Small intestine (tissue), 7 donors: ENCODE results near the gene CIRBP. TPM values are rescaled to one million over a fixed set of nuclear protein-coding genes. Genes with fewer than 3 reads are reported as not detected.
A peak's percentile ranks its signal among the peaks of the same experiment; 100 is the strongest.

ENCODE experiments used
- DNase-seq, 2 donors: peaks; one replicate each; pipeline versions ENCODE4 v3.0.0 to v3.0.0-alpha.2; 2013
- FAIRE-seq: peaks from 2 replicates; lab custom pipeline; 2012; peaks lifted over from hg19 to GRCh38; lab: Jason Lieb, UNC
- H3K27ac ChIP-seq, 3 donors: one replicate each; pipeline ENCODE4 v1.5.1; 2013; ENCODE audit warnings: low read length in 2 of 3, mild to moderate bottlenecking in 2 of 3, control low read depth in 1 of 3, inconsistent platforms in 1 of 3, low read depth in 1 of 3, moderate library complexity in 1 of 3
- H3K27me3 ChIP-seq, 3 donors: one replicate each; pipeline ENCODE4 v1.6.1; 2013; ENCODE audit warnings: low read length in 3 of 3, inconsistent platforms in 1 of 3; ENCODE audit not compliant: control insufficient read depth in 3 of 3, insufficient read depth in 3 of 3
- H3K36me3 ChIP-seq, 3 donors: one replicate each; pipeline ENCODE4 v1.6.1; 2013; ENCODE audit warnings: low read length in 3 of 3, inconsistent platforms in 1 of 3, low read depth in 1 of 3, mild to moderate bottlenecking in 1 of 3, moderate library complexity in 1 of 3; ENCODE audit not compliant: control insufficient read depth in 3 of 3, insufficient read depth in 2 of 3
- H3K4me1 ChIP-seq, 3 donors: one replicate each; pipeline ENCODE4 v1.6.1; 2013; ENCODE audit warnings: low read length in 2 of 3, inconsistent platforms in 1 of 3, low read depth in 1 of 3, mild to moderate bottlenecking in 1 of 3, moderate library complexity in 1 of 3; ENCODE audit not compliant: control insufficient read depth in 3 of 3, insufficient read depth in 2 of 3
- H3K4me3 ChIP-seq, 3 donors: one replicate each; pipeline ENCODE4 v1.5.1; 2013; ENCODE audit warnings: low read length in 3 of 3, control low read depth in 1 of 3, inconsistent platforms in 1 of 3, low read depth in 1 of 3, mild to moderate bottlenecking in 1 of 3, moderate library complexity in 1 of 3
- H3K9me3 ChIP-seq, 2 donors: one replicate each; pipeline ENCODE4 v1.6.1; 2013; ENCODE audit warnings: low read depth in 1 of 2, low read length in 1 of 2; ENCODE audit not compliant: control insufficient read depth in 2 of 2, insufficient read depth in 1 of 2
- WGBS, 3 donors: extraction: QIAGEN DNeasy Blood & Tissue Kit; methylation state at CpG; one replicate each; pipeline ENCODE4 v1.1.7; 2013; 5-methylcytosine and 5-hydroxymethylcytosine counted together
- polyA plus RNA-seq, 4 donors: library from polyadenylated mRNA; stranded (reverse) in 3 of 4; unstranded in 1 of 4; fragments of 200-250 nt in 3 of 4; fragments of 120-200 nt in 1 of 4; gene quantifications; one replicate each; pipeline versions ENCODE4 v1.2.1 to v1.2.3, GENCODE V29; 2013
- donor health status: healthy with polysubstance abuse.
- donor health status: control.
- donor health status: control.
- donor health status: Bipolar disorder and iron deficiency.
- donor health status: healthy.

CIRBP gene
- polyA plus RNA-seq, 4 donors = 250 to 543 (median 373) TPM

DNA sequence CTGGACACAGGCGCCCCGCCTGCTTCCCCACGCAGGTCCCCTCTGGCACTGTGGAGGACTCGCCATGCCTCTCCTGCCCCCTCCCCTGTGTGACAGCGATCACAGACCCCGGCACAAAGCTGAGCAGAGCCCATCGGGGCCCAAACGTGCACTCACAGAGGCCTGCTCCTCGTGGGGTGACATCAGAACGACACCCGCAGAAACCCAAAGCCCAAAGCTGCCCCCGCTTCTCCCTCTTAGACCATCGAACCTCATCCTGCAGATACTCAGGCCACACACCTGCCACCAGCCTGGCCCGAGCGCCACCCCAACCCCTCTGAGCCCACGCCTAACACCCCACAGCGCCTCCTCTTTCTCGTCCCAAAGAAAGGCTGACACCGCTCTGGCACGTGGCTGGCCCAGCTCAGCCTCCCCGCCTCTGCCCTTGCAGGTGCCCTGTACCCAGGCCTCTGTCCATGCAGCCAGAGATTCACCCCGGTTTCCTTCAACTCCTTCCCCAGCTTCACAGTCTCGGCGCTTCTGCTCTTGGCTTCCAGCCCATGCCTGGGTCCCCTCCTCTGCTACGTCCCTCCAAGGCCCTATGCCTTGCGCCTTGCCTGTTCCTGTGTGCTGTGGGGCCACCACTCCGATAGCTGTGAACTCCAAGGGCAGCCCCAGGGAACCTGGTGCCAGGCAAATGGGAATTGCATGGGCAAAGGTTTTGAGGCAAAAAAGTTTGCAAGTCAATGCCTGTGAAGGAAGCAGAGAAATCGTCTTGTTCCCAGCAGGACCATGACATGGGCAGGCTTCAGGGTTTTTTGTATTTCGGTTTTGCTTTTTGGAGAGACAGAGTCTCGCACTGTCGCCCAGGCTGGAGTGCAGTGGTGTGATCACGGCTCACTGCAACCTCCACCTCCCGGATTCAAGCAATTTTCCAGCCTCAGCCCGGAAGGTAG lies 30.5 kb upstream of the CIRBP start:
- Histone ChIP-seq H3K9me3 (no peaks in the 10 kb centered on the region), H3K4me3 (peak overlapping the region in 2 of 3 donors; percentile 36 to 60), H3K4me1 (peaks cover 3 to 39% (median 3%) of the 10 kb centered on the region in 3 donors), H3K27ac (peak overlapping the region in 1 of 3 donors; percentile 34), H3K27me3 (peaks cover 5 to 23% (median 6%) of the 10 kb centered on the region in 3 donors), H3K36me3 (peaks cover 0 to 21% (median 0%) of the 10 kb centered on the region in 3 donors)
- 36 to 56% (median 43%) methylated on average over 32 to 34 of the region's 34 CpGs for WGBS, 3 donors
- no peak for FAIRE-seq
- no peak for DNase-seq

DNA sequence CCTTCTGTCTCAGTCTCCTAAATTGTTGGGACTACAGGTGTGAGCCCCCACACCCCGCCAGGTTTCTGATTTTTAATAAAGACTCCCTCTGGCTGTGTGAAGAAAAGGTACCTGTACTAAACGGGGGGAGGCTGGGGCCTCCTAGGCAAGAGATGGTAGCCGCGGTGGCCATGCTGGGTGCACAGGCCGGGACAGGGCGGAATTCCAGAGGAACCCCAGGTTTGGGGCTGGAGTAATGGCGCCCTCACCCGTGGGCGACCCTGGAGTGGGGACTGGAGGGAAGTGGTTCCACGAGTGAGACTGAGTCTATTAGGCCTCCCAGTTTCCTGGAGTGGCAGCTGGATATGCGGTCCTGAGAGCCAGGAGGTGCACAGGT lies 29.7 kb upstream of the CIRBP start:
- DNase-seq (no peak), FAIRE-seq (no peak)
- peak overlapping the region in 2 of 3 donors; percentile 57 to 78 for H3K27ac ChIP-seq
- peaks cover 0 to 21% (median 0%) of the 10 kb centered on the region in 3 donors for H3K36me3 ChIP-seq
- H3K9me3 ChIP-seq = no peaks in the 10 kb centered on the region
- H3K4me3 ChIP-seq = no peak overlapping the region
- H3K27me3 ChIP-seq = peaks cover 5 to 23% (median 6%) of the 10 kb centered on the region in 3 donors
- H3K4me1 ChIP-seq = peaks cover 3 to 47% (median 3%) of the 10 kb centered on the region in 3 donors
- 55 to 75% (median 68%) methylated on average over 11 of the region's 11 CpGs for WGBS, 3 donors

GRCh38 chr19:1239796-1240737 lies 29.1 kb upstream of the CIRBP start:
- FAIRE-seq = no peak
- H3K27me3 ChIP-seq = peaks cover 5 to 23% (median 6%) of the 10 kb centered on the region in 3 donors
- H3K4me1 ChIP-seq = peaks cover 3 to 54% (median 3%) of the 10 kb centered on the region in 3 donors
- H3K9me3 ChIP-seq = no peaks in the 10 kb centered on the region
- peak; percentile 73 to 94 for DNase-seq
- peak overlapping the region in 2 of 3 donors; percentile 18 to 39 for H3K4me3 ChIP-seq
- 7 to 11% (median 10%) methylated on average over 46 to 84 of the region's 84 CpGs for WGBS, 3 donors
- peak overlapping the region in 2 of 3 donors; percentile 57 to 78 for H3K27ac ChIP-seq
- H3K36me3 ChIP-seq = peaks cover 0 to 27% (median 0%) of the 10 kb centered on the region in 3 donors

GRCh38 chr19:1240925-1241324 lies 28.2 kb upstream of the CIRBP start:
- Histone ChIP-seq H3K4me3 (peak overlapping the region in 2 of 3 donors; percentile 29 to 71), H3K9me3 (no peaks in the 10 kb centered on the region), H3K4me1 (peaks cover 3 to 62% (median 3%) of the 10 kb centered on the region in 3 donors), H3K27ac (no peak overlapping the region), H3K36me3 (peaks cover 0 to 32% (median 0%) of the 10 kb centered on the region in 3 donors), H3K27me3 (peaks cover 4 to 19% (median 6%) of the 10 kb centered on the region in 3 donors)
- FAIRE-seq = no peak
- 32 to 52% (median 41%) methylated on average over 14 to 15 of the region's 15 CpGs for WGBS, 3 donors
- DNase-seq = no peak

- no peak for FAIRE-seq
- Histone ChIP-seq H3K9me3 (no peaks in the 10 kb centered on the region), H3K4me1 (peaks cover 3 to 65% (median 3%) of the 10 kb centered on the region in 3 donors), H3K27me3 (peaks cover 0 to 12% (median 6%) of the 10 kb centered on the region in 3 donors), H3K27ac (peak within 1 kb of the TSS; percentile 36 to 88 (median 72)), H3K36me3 (peaks cover 0 to 35% (median 0%) of the 10 kb centered on the region in 3 donors), H3K4me3 (peak within 1 kb of the TSS; percentile 71 to 88 (median 73))
- WGBS, 3 donors = 0 to 1% (median 1%) methylated on average over 33 to 79 of the region's 79 CpGs
- DNase-seq = peak; percentile 95 to 97
Observed at GRCh38 chr19:1241417-1242095, 27.6 kb upstream of the CIRBP start, which contains the start of gene ATP5F1D. Gene ATP5F1D (plus strand): TSS chr19:1241751. CDS start chr19:1241851, 100 bp downstream.

DNA sequence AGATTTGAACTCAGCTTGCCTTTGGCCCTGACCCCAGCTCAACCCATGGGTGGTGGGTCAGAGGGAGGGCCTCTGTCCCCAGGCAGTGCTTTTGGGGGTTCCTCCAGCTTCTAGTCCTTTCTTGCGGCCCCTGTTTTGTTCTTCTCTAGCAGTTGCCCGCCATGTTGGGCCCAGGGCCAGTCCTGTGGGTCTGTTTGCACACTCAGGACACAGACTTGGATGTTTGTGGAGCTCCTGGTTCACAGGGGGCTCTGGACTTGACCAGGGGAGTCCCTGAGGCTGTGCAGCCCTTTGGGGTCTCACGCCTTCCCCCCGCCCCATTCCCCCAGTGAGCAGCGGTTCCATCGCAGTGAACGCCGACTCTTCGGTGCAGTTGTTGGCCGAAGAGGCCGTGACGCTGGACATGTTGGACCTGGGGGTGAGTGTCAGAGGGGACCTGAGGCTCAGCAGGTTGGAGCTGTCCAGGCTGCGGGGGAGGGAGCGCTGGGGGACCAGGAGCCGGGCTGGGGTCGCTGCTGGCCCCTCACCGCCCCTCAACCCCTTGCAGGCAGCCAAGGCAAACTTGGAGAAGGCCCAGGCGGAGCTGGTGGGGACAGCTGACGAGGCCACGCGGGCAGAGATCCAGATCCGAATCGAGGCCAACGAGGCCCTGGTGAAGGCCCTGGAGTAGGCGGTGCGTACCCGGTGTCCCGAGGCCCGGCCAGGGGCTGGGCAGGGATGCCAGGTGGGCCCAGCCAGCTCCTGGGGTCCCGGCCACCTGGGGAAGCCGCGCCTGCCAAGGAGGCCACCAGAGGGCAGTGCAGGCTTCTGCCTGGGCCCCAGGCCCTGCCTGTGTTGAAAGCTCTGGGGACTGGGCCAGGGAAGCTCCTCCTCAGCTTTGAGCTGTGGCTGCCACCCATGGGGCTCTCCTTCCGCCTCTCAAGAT lies 25.1 kb upstream of the CIRBP start:
- 44 to 58% (median 54%) methylated on average over 23 to 33 of the region's 33 CpGs for WGBS, 3 donors

More for the DNA sequence above, 25.1 kb upstream of the CIRBP start:
- peak overlapping the region; percentile 86 to 97 (median 96) for H3K27ac ChIP-seq
- H3K9me3 ChIP-seq = no peaks in the 10 kb centered on the region
- peak overlapping the region in 2 of 3 donors; percentile 32 to 39 for H3K4me3 ChIP-seq
- H3K36me3 ChIP-seq = peaks cover 0 to 35% (median 0%) of the 10 kb centered on the region in 3 donors
- H3K27me3 ChIP-seq = no peaks in the 10 kb centered on the region
- DNase-seq = peak; percentile 88 to 93
- H3K4me1 ChIP-seq = peaks cover 0 to 73% (median 3%) of the 10 kb centered on the region in 3 donors
- no peak for FAIRE-seq
